CD14-positive monocyte (primary cell): ENCODE results near the gene GHRH. TPM values are rescaled to one million over a fixed set of nuclear protein-coding genes. Genes with fewer than 3 reads are reported as not detected.
A peak's percentile ranks its signal among the peaks of the same experiment; 100 is the strongest.

Source experiments
- DNase-seq, 3 donors: peaks; one replicate each; pipeline ENCODE4 v3.0.0-alpha.2; 2011 to 2022
- H2AFZ ChIP-seq: 2 replicates; pipeline ENCODE4 v1.6.0; 2012; ENCODE audit warnings: mild to moderate bottlenecking, low read depth, low read length, inconsistent platforms; ENCODE audit not compliant: insufficient read depth, poor library complexity, severe bottlenecking
- H3K27ac ChIP-seq, 2 donors: 1 replicate in 1 of 2; 2 replicates in 1 of 2; pipeline ENCODE4 v1.5.1; 2012 to 2013; ENCODE audit warnings: low read length in 2 of 2, control low read depth in 1 of 2, inconsistent platforms in 1 of 2, low read depth in 1 of 2, mild to moderate bottlenecking in 1 of 2
- H3K27me3 ChIP-seq, 2 donors: one replicate each; pipeline versions ENCODE4 v1.6.0 to v1.6.1; 2011 to 2013; ENCODE audit warnings: low read length in 2 of 2; ENCODE audit not compliant: control insufficient read depth in 2 of 2, insufficient read depth in 2 of 2
- H3K36me3 ChIP-seq, 2 donors: replicated peaks in 1 of 2; 1 replicate in 1 of 2; 2 replicates in 1 of 2; pipeline versions ENCODE4 v1.5.1 to v1.6.1; 2012 to 2013; ENCODE audit warnings: low read length in 2 of 2, control low read depth in 1 of 2, inconsistent platforms in 1 of 2, mild to moderate bottlenecking in 1 of 2; ENCODE audit not compliant: insufficient read depth in 2 of 2, control insufficient read depth in 1 of 2
- H3K4me1 ChIP-seq, 2 donors: 1 replicate in 1 of 2; 2 replicates in 1 of 2; pipeline versions ENCODE4 v1.5.1 to v1.6.1; 2012 to 2013; ENCODE audit warnings: low read length in 2 of 2, control low read depth in 1 of 2, inconsistent platforms in 1 of 2, mild to moderate bottlenecking in 1 of 2, moderate library complexity in 1 of 2; ENCODE audit not compliant: insufficient read depth in 2 of 2, control insufficient read depth in 1 of 2
- H3K4me2 ChIP-seq: replicated peaks from 2 replicates; pipeline ENCODE3; 2012; ENCODE audit warnings: low read length, moderate library complexity, mild to moderate bottlenecking; ENCODE audit not compliant: poor library complexity, severe bottlenecking; ENCODE audit errors: extremely low read depth
- H3K4me3 ChIP-seq, 3 experiments: fragments of 200-600 bp in 1 of 3; sonication (generic) in 1 of 3; replicated peaks in 1 of 3; 1 replicate in 2 of 3; 2 replicates in 1 of 3; pipeline ENCODE4 v1.5.1; 2011 to 2013; ENCODE audit warnings: low read length in 3 of 3, mild to moderate bottlenecking in 3 of 3, control low read depth in 2 of 3, low read depth in 2 of 3, inconsistent platforms in 1 of 3, moderate library complexity in 1 of 3
- H3K79me2 ChIP-seq: 2 replicates; pipeline ENCODE4 v1.6.0; 2012; ENCODE audit warnings: mild to moderate bottlenecking, control low read depth, inconsistent platforms, low read length, moderate library complexity; ENCODE audit not compliant: insufficient read depth
- H3K9ac ChIP-seq: 2 replicates; pipeline ENCODE4 v1.6.0; 2017; ENCODE audit warnings: low read length, mild to moderate bottlenecking; ENCODE audit not compliant: insufficient read depth, poor library complexity, severe bottlenecking
- H3K9me3 ChIP-seq, 2 donors: replicated peaks in 1 of 2; 1 replicate in 1 of 2; 2 replicates in 1 of 2; pipeline versions ENCODE4 v1.5.1 to v1.6.1; 2012 to 2013; ENCODE audit warnings: low read length in 2 of 2, control low read depth in 1 of 2; ENCODE audit not compliant: control insufficient read depth in 1 of 2, insufficient read depth in 1 of 2
- H4K20me1 ChIP-seq: 2 replicates; pipeline ENCODE4 v1.6.0; 2012; ENCODE audit warnings: mild to moderate bottlenecking, low read length, control low read depth, moderate library complexity; ENCODE audit not compliant: insufficient read depth
- H3K27ac Mint-ChIP-seq, 7 donors: one replicate each; pipeline ENCODE4 v1.8.0; 2020; ENCODE audit warnings: mild to moderate bottlenecking in 7 of 7, mixed read lengths in 7 of 7, moderate library complexity in 6 of 7, inconsistent platforms in 2 of 7
- H3K27me3 Mint-ChIP-seq, 3 donors: one replicate each; pipeline ENCODE4 v1.8.0; 2021 to 2022; ENCODE audit warnings: low read depth in 3 of 3, mild to moderate bottlenecking in 3 of 3, mixed read lengths in 3 of 3, moderate library complexity in 3 of 3, inconsistent platforms in 1 of 3
- H3K36me3 Mint-ChIP-seq, 2 donors: one replicate each; pipeline ENCODE4 v1.8.0; 2020; ENCODE audit warnings: mixed read lengths in 2 of 2, inconsistent platforms in 1 of 2, mild to moderate bottlenecking in 1 of 2
- H3K4me1 Mint-ChIP-seq: one replicate; pipeline ENCODE4 v1.8.0; 2020; ENCODE audit warnings: mild to moderate bottlenecking, mixed read lengths
- H3K4me3 Mint-ChIP-seq, 2 donors: one replicate each; pipeline ENCODE4 v1.8.0; 2020; ENCODE audit warnings: mild to moderate bottlenecking in 2 of 2, mixed read lengths in 2 of 2, moderate library complexity in 1 of 2
- H3K9me3 Mint-ChIP-seq, 7 donors: one replicate each; pipeline ENCODE4 v1.8.0; 2020 to 2022; ENCODE audit warnings: mixed read lengths in 7 of 7, mild to moderate bottlenecking in 6 of 7, moderate library complexity in 6 of 7, inconsistent platforms in 2 of 7
- CTCF ChIP-seq: fragments of 200-600 bp; IDR thresholded peaks from one replicate; pipeline ENCODE4 v1.8.0; 2022; ENCODE audit warnings: antibody characterized with exemption, mild to moderate bottlenecking
- WGBS: methylation state at CpG from one replicate; pipeline ENCODE4 v1.1.5; 2013; ENCODE audit warnings: missing lambda C conversion rate; ENCODE audit not compliant: insufficient coverage; 5-methylcytosine and 5-hydroxymethylcytosine counted together
- intact Hi-C, 2 donors: fragments of 100-400 bp; cut with micrococcal nuclease; formaldehyde crosslinking; loops; one replicate each; pipeline versions ENCODE4 v1.15.0 to v1.15.1; 2023
- polyA plus RNA-seq, 3 donors: library from polyadenylated mRNA; depleted of rRNA in 1 of 3; unstranded in 2 of 3; stranded (reverse) in 1 of 3; fragments of 300-500 nt in 2 of 3; fragments of >200 nt in 1 of 3; fragmentation: Illumina TruSeq in 2 of 3; gene quantifications; 1 replicate in 2 of 3; 2 replicates in 1 of 3; pipeline ENCODE4 v1.2.3, GENCODE V29; 2012 to 2021

The GHRH gene
- polyA plus RNA-seq, 3 donors = not detected

GRCh38 chr20:37251825-37252477 is 9.7 kb downstream of the GHRH start:
- Histone ChIP-seq H3K27me3 (no peaks in the 10 kb centered on the region), H3K36me3 (no peaks in the 10 kb centered on the region), H4K20me1 (no peaks in the 10 kb centered on the region), H3K4me1 (peaks cover 8 to 12% of the 10 kb centered on the region in 2 donors), H3K4me2 (no peak overlapping the region), H3K4me3 (no peak overlapping the region), H3K27ac (no peak overlapping the region), H3K9me3 (no peaks in the 10 kb centered on the region), H2AFZ (no peak overlapping the region), H3K79me2 (no peaks in the 10 kb centered on the region), H3K9ac (no peak overlapping the region)
- TF ChIP-seq CTCF = no peak
- H3K27me3 Mint-ChIP-seq = peaks cover 0 to 7% (median 7%) of the 10 kb centered on the region in 3 donors
- H3K4me1 Mint-ChIP-seq = peaks cover 16% of the 10 kb centered on the region
- intact Hi-C loops = no loop called here
- peaks cover 0 to 6% of the 10 kb centered on the region in 2 donors for H3K36me3 Mint-ChIP-seq
- no peaks in the 10 kb centered on the region for H3K9me3 Mint-ChIP-seq
- H3K27ac Mint-ChIP-seq = peak overlapping the region in 2 of 7 donors; percentile 59 to 81
- no peak for DNase-seq
- 83% methylated on average over 10 of the region's 15 CpGs for WGBS
- H3K4me3 Mint-ChIP-seq = no peak overlapping the region

- Histone ChIP-seq H3K4me3 (no peak overlapping the region), H3K36me3 (peaks cover 0 to 7% of the 10 kb centered on the region in 2 donors), H3K4me2 (no peak overlapping the region), H3K27ac (no peak overlapping the region), H2AFZ (no peak overlapping the region), H3K79me2 (no peaks in the 10 kb centered on the region), H3K9me3 (no peaks in the 10 kb centered on the region), H3K27me3 (no peaks in the 10 kb centered on the region), H3K9ac (no peak overlapping the region), H3K4me1 (peaks cover 8 to 12% of the 10 kb centered on the region in 2 donors), H4K20me1 (no peaks in the 10 kb centered on the region)
- Mint-ChIP-seq H3K4me1 (peaks cover 16% of the 10 kb centered on the region), H3K36me3 (peaks cover 0 to 9% of the 10 kb centered on the region in 2 donors), H3K27ac (peak overlapping the region in 6 of 7 donors; percentile 15 to 79 (median 66)), H3K27me3 (peaks cover 0 to 5% (median 0%) of the 10 kb centered on the region in 3 donors), H3K4me3 (no peak overlapping the region), H3K9me3 (no peaks in the 10 kb centered on the region)
- no peak for TF ChIP-seq CTCF
- intact Hi-C loops = no loop called here
- peak; percentile 31 to 75 (median 50) for DNase-seq
- WGBS = no CpG with 5 or more reads among the region's 2 CpGs
Measured at GRCh38 chr20:37249304-37249703, 12.3 kb downstream of the GHRH start.
